Pons (tissue), 1 donor: Measurements from ENCODE around the gene AANAT.
A peak's percentile ranks its signal among the peaks of the same experiment; 100 is the strongest.

Experiments used
- DNase-seq: peaks from one replicate; pipeline ENCODE4 v3.0.0-alpha.2; 2016; ENCODE audit warnings: low spot score

The AANAT gene

DNA sequence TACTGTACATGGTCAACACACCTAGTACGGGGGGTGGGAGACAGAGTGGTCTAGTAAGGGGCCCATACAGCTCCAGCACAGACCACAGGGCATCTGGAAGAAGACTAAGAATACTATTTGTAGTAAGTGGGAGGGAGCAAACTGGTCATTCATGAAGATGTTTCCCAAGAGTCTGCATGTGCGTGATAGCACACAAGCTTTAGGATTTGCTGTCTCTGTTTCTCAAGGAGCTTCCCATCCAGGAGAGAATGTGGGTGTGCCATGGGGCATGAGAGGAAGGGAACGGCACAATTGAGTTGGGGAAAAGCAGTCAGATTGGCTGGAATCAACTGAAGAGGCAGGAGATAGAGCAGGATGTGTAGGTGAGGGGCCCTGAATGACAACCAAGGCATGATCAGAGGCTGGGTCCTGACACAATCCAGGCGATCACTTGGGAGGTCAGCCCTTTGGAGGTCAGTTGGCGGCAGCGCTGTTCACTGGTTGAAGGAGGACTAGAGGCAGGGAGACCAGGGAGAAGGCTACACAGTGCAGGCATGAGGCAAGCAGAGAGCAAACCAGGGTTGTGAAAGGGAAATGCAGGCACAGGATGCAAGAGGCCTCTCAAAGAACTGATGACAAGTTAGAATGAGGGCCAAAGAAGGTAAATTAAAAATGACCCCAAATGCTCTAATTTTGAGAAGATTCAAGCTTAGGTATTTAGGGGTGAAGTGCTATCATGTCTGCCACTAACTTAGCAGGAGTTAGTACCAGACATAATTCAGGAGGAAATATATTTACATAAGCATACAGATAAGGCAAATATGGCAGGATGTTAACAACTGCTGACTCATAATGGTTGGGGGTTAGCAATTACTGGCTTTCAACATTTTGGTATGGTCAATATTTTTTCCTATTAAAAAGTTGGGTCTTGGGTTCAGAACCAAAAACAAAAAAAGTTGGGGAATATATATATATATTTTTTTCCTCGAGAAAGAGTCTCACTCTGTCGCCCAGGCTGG lies 24.8 kb upstream of the AANAT start:
- DNase-seq = no peak

DNA sequence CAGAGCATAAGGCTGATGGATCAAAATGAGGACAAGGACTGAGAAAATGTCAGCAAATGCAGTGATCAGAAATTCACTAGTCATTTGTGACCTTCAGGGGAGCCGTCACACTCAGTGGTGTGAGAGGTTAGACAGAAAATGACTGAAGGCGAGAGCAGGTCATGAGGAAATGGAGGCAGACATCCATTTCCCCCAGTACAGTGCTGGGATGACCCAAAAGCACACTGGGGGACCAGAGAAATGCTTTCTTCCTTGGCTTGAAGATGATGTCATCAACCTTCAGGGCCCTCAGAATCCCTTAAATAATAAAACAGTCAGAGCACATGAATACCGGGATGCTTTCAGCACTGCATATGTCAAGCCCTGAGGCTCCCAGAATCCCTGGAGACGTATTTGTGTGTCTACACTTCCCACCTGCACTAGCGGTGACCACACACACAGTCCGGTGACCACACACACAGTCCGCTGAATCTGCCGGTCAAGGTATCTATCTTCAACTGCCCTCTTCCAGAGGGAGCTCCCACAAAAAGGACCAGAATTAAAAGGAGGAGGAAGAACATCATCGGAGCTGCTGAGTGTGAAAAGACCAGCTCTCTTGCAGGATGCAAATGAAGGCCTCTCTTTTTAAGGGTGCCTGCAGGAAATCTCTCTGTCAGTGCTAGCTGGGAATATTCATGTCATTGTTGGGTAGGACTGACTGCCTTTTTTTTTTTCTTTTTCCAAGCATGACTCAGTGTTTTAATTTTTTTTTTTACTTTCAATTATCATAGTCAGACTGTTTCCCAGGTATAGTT lies 22.7 kb upstream of the AANAT start:
- DNase-seq = no peak

DNA sequence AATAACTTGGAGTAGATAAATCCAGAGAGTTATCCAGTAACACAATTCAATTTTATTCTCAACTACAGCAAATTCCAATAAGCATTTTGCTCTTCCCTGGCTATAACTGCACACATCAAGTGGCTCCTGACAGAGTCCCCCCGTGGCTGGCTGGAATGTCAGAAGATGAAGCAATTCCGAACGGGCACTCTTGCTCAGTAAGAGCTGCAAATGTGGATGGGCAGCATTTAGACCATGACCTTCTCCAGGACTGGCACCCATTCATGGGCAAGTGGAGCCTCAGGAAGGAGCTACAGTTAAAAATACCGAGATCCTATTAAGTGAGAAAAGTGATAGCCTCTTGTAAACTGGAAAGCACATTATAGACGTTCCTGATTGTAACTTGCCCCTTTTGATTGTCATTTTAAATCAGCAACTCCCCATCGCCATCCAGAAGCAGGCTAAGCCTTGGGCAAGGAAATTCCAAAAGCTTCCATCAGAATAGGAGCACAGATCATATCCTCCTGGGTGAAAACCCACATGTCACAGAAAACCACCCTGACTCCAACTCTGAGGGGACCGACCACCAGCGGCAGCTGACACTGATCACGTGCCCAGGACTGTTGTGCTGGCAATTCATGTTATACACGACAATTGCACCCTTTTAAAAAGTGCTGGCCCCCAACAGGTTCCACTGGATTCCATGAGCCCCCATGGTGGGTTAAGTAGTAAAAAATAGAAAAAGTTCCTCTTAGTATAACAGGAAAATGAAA lies 21.5 kb upstream of the AANAT start:
- no peak for DNase-seq

DNA sequence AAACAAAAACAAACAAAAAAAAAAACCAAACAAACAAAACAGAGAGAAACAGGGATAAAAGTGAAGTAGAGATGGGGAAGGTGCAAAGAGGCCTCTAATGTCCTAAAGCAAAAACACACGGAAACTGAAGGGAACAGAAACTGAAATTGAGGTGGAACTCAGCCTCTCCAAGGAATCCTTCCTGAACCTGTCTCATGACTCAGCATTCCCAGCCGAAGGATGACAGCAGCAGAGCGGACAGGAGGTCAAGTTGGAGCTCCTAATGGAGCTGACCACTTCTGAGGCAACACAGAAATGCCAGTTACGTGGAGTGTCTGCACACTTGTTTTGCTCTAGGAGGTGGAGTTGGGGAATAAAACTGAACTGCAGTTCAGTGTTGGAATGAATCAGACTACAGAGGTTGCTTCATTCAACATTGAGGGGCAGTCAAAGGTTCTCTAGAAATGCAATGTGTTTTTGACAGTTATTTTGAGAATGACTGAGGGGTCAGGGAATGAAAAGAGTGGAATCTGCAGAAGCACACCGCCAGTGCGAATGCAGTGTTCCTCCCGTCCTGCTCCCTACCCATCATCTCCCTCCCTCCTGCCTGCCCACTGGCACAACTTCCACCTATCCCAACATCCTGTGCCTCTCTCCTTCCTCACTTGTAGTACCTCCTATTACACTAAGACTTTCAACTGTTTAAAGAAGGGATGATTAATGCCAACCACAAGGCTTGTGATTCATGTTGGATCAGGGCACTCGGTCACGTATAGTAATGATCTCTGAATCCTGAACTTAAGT lies 20.8 kb upstream of the AANAT start:
- no peak for DNase-seq

DNA sequence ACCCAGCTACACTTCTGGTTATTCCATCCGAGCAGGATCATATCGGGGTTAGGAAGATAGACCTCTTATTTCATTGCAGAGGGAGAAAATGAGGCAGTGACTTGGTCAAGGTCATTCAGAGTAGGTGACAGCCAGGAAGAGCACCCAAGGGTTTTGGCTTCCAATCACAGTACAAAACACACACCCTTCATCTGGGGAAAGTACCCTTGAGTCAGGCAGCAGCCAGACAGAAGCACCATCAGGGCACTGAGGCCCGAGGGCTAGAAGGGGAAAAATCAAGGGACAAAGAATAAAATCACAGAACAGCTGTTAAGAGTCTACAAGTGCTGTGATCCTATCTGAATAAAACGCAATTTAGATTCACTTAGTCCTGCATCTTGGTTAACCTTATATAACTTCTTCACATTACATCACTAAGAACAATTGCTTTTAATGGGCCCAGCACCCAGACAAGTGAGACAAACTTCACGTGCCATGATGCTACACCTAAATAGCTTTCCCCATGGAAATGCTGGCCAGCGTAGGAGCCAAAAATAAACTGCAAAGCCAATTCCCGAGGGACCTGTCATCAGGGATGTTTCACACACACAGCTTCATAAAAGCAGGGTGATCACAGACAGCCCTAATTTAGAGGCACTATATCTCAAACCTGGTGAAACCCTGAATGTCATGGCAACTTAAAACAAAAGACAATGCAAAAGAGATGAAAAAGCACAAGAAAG lies 19.3 kb upstream of the AANAT start:
- no peak for DNase-seq

DNA sequence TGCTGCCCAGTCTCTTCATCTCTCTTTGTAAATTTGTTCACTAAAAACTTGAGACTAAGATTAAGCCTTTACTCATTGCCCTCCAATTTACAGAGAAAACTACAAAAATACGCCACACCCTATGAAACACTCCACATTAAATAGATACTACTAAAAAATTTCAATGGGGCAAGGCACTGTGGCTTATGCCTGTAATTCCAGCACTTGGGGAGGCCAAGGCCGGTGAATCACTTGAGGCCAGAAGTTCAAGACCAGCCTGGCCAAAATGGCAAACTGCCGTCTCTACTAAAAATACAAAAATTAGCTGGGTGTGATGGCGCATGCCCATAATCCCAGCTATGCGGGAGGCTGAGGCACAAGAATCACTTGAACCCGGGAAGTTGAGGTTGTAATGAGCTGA lies 18.3 kb upstream of the AANAT start:
- DNase-seq = no peak

DNA sequence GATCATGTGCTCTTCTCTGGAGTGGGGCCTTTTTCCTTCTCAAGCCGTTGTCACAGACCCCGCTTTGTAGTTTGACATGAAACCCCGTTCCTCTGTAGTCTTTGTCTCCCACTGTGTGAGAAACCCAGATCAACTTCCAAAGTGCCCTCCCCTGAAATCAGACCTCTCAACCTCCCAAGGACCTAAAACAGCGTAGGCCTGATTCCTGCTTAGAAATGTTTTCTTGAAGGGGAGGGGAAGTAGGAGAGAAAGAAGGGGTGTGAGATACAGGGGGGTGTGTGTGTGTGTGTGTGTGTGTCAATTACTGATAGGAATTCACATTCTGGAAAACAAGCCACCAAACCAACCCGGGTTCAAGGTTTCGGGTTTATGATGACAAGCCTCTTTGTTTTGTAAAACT lies 15.9 kb upstream of the AANAT start:
- no peak for DNase-seq

DNA sequence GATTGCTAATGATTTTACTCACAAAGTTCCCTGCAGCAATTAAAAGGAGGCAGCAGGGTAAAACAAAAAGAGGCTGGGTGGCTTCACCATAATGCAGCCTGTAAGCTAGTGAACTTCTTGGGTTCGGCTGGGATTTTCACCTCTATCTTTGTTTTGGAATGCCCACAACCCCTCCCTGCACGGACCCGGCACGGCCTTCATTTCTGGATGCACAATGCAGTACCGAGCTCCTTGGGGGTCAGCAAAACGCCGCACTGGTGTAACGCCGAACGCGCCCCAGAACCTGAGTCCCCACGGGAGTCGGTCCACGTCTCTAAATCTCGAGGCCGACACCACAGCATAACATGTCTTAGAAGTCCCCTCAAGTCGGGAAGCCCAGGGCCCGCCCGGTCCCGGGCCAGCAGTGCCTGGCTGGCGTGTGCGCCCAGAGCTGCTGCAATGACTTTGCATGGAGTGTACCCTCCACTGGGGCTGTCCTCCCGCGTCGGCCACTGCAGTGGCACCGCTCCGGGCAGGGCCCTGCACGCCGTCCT lies 15.2 kb upstream of the AANAT start:
- no peak for DNase-seq

DNA sequence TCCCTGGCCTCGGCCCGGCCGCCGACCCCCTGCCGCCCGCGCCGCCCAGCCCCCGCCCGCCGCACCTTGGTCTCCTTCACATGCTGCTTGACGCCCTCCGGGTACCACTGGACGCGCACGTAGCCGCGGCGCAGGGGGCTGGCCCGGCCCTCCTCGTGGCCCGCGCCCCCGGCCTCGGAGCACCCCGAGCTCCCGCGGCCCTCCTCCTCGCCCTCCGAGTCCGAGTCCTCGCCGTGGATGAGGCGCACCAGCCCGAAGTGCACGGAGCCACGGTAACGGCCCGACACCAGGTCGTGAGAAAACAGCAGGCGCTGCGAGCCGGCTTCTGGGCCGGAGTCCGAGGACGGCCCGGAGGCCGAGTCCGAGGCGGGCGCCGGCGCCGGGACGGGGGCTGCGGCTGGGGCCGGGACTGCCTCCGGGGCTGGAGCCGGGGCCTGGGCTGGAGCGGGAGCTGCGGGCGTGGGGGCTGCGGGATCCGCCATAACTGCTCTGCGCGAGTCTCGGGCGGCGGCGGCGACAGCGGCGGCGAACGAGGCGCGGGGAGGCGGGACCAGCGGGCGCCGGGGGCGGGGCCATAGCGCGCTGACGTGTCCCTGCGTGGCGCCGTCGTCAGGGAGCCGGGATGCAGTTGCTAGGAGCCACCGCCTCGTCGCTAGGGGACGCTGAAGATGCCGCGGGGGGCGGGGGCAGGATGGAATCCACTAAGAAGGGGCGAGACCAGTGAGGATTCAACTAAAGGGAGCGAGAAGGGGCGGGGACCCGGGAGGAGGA lies 14.6 kb upstream of the AANAT start, which contains the start of gene UBE2O:
UBE2O (minus strand) TSS at position 493 of the 771 bp plus-strand sequence; CDS start at position 482, 11 bp downstream.
- peak; percentile 64 for DNase-seq

DNA sequence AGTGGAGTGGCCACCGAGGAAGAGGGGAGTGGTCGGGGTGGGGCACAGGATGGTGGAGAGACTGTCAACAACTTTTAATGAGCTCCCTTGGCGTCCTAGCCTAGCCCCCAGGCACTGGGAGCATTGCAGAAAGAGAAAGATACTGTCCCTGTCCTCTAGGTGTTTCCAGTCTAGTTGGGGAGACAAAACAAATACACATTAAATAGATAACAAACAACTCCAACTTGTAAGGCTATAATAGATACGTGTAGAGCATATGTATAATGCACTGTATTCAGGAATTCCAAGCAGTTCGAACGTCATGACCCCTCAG lies 14.0 kb upstream of the AANAT start:
- DNase-seq = no peak

DNA sequence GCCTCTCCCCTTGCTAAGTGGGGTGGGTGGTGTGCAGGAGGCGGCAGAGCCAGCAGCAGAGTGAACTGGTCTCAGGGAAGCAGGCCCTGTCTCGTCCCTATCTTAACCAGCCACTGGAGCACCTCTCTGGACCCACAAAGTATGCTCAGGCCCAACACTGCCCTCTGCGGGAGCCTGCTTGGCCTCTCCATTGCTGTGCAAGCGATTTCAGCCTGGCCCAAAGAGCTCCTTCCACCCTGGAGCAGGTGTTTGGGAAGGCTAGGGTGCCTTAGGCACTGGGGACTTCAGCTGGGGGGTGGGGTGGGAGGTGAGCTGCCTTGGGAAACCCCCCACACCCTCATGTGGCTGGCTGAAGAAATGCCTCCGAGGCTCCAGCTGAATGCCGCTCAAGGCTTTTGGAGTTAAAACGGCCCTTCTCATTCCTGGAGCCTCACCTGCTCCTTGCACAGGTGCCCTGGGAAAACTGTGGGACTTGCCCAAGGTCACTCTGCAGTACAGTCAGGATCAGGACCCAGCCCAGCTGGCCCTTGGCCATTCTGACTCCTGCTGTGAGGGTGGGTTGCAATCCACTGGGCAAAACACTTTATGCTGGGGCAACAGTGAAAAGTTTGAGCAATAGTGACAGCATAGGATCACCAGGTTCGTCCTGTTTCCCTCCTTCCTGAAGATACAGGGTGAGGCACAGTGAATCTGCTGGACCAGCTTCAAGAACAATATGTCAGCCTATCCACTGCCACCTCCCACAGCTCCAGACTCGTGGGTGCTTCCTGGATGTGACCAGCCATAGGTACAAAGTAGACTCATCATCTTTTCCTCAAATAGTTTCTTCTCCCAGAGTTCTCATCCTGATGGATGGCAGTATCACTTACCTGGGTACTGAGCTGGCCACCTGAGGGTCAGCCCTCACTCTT lies 8.6 kb upstream of the AANAT start:
- no peak for DNase-seq

DNA sequence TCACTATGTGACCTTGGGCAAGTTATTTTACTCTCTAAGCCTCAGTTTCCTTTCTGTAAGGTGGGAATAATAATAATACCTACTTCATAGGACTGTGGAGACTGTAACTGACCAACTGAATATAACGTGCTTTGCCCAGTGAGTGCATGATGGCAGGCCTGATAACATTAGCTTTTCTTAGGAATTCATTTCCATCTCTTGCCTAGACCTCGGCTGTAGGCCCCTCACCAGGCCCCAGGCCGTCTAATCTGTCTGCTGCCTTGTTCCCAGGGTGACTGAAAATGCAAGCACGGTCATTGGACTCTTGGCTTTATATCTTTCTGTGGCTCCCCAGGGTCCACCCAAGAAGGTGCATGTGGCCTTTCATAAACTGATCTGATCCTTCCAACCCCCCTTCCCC lies 7.7 kb upstream of the AANAT start:
- no peak for DNase-seq

DNA sequence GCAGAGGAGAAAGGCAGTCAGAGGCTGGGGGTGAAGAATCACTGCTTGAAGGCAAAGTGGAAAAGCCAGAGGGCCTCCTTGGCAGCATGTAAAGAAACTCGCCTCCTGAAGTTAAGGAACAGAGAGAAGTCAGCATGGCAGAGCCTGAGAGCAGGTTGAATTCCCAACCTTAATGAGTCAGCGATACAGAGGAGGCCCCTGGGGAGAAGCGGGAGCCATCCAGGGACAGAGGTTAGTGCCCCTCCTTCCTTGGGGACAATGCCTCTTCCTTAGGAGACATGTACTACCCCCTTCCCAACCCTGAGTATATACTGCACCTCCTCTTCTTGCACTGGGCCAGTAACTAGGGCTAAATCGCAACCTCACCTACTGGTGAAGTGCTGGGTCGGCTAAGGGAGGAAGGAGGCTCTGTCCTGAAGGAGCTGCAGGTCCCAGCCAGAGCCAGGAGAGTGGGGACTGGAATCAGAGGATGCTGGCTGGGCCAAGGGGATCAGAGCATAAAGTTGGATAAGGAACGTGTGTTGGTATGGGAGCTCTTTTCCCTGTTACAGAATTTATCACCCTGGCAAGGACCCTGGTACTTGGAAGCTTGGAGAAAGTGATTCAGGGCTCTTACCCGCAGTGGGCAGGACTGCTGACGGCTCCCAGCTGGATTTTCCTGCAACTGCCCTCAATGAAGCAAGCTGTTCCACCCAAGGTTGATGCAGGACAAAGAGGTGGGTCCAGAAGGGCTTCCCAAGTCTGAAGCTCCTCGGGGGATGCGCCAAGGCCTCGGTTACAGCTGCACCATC lies 5.4 kb upstream of the AANAT start:
- DNase-seq = no peak

DNA sequence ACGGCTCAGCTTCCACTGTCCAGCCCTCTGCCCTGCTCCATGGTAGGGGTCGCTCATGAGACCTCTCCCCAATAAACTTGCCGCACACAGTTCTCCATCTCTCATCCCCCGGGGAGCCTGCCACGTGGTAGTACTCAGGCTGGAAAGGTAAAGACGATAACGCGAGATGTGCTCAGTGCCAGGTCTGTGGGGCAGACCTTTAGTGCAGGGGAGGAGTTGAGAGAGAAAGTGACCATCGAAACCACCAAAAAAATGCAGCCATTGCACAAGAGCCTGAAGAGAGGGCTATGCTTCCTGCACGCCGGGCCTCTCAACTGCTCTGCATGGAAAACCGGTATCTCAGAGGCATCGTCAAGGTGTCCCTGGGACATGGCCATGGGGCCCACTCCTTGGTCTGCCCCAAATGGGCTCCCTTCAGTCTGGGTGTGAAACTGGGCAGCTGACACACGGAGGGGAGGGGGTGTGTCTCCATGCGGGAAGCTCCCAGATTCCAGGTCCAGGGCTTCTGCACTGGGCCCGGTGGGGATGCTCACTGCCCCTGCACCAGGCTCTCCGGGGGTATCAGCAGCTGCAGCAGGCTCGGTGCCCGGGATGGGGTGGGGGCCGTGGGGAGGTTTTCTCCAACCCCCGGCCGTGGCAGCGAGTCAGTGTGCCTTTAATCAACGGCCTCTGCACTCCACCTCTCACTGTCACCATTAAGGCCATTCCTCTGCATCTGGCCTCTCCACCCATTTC lies 4.7 kb upstream of the AANAT start:
- DNase-seq = no peak

DNA sequence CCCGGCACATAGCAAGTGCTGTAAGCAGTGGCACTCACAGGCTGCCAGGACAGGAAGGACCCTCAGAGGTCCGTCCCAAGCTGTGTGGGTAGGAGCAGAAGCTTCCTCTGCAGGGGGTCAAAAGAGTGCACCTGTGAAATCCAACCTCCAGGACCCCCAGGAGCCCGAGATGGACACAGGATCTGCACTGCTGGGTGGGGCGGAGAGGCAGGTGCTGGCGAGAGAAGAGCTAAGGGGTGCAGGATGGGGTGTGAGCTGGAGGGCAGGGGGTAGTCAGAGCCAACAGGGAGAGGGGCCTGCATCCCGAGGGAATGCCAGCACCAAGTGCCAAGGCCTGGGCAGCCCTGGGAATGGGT lies 650 bp upstream of the AANAT start:
- no peak for DNase-seq

DNA sequence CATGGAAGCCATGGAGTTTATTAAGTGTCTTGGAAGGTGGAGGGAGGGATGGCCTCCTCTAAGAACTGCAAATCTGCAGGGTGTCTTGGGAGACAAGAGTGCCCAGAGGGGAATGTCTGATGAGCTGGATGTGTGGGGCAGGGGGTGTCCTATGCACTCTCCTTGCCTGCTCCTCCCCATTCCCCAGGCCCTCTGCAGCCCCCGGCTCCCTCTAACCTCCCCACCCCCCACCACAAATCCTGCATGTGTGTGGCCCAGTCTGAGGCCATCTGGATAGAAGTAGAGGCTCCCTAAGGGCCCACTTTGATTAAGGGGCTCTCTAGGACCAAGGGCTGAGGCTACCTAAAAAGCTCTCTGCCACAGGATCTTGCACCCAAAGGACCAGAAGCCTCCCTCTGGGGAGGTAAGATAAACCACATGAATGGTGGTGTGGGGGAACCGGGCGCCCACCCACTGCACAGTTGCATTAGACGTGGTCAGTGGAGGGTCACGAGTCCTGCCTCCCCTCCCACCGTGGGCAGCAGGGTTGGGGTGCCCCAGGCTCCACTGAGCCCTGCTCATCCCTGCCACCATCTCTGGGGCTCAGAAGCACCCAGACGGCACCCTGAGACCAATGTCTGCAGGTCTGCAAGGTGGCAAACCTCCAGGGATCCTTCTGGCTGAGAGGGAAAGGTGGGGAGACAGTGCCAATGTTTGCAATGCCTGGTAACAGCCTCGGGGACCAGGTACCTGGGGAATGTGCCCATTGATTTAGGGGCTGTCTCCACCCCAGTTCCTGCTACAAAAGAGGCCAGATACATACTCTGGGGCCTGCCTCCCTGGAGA lies 618 bp downstream of the AANAT start:
- DNase-seq = no peak

DNA sequence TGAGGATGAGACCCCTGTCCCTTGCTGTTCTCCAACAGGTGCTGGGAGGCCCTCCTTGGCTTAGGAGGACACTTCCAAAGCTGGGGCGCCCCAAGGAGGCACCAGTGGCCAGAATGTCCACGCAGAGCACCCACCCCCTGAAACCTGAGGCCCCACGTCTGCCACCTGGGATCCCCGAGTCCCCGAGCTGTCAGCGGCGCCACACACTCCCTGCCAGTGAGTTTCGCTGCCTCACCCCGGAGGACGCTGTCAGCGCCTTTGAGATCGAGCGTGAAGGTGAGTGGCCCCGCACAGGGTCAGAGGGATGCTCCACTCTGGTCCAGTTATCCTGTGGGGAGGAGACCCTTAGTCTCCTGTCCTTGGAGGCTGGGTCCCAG lies 1.2 kb downstream of the AANAT start:
- DNase-seq = no peak
